Activated T-helper 2 cell treated with anti-CD3 and anti-CD28 coated beads, Interferon-gamma antibody, Interleukin-2, Interleukin-4, amounts not matched to agents 10 μg/mL and 5 μg/mL and 100 μg/mL, durations not matched to agents 14 hours and 24 hours and 36 hours (primary cell): ENCODE results near the gene KCNH2. TPM values are rescaled to one million over a fixed set of nuclear protein-coding genes. Genes with fewer than 3 reads are reported as not detected.
A peak's percentile ranks its signal among the peaks of the same experiment; 100 is the strongest.
"Not testable (repeated sequence)": the region's sequence is repeated elsewhere in the genome, so short reads cannot be mapped to it uniquely, and the experiment has no call there.

Source experiments
- DNase-seq: peaks from one replicate; pipeline ENCODE4 v3.0.0; 2021; ENCODE audit warnings: low spot score
- H3K27ac Mint-ChIP-seq: one replicate; pipeline ENCODE4 v1.8.0; 2021; ENCODE audit warnings: mixed read lengths
- H3K27me3 Mint-ChIP-seq: one replicate; pipeline ENCODE4 v1.8.0; 2021; ENCODE audit warnings: low read depth, mixed read lengths
- H3K36me3 Mint-ChIP-seq: one replicate; pipeline ENCODE4 v1.8.0; 2021; ENCODE audit warnings: low read depth, mixed read lengths
- H3K4me1 Mint-ChIP-seq: one replicate; pipeline ENCODE4 v1.8.0; 2021; ENCODE audit warnings: low read depth, mixed read lengths
- H3K4me3 Mint-ChIP-seq: one replicate; pipeline ENCODE4 v1.8.0; 2021; ENCODE audit warnings: low read depth, mild to moderate bottlenecking, moderate library complexity, mixed read lengths
- H3K9me3 Mint-ChIP-seq: one replicate; pipeline ENCODE4 v1.8.0; 2021; ENCODE audit warnings: mixed read lengths
- intact Hi-C: fragments of 100-400 bp; cut with micrococcal nuclease; formaldehyde crosslinking; loops from one replicate; pipeline ENCODE4 v1.15.1; 2023
- total RNA-seq: library from RNA; stranded (reverse); gene quantifications from 2 replicates; pipeline ENCODE4 v1.2.3, GENCODE V29; 2022

Gene KCNH2
- total RNA-seq, 1 donor from 2014 or later = 0.41 TPM

- H3K9me3 Mint-ChIP-seq, DNase-seq, H3K36me3 Mint-ChIP-seq, H3K27ac Mint-ChIP-seq, H3K4me3 Mint-ChIP-seq, H3K4me1 Mint-ChIP-seq, intact Hi-C loops: not testable (repeated sequence)
- H3K27me3 Mint-ChIP-seq = peaks cover 22% of the 10 kb centered on the region
Observed at GRCh38 chr7:150910305-150910995, 67.7 kb downstream of the KCNH2 start.

GRCh38 chr7:150909200-150909995, 68.7 kb downstream of the KCNH2 start:
- Mint-ChIP-seq H3K27ac (no peak overlapping the region), H3K4me3 (no peak overlapping the region)

DNA sequence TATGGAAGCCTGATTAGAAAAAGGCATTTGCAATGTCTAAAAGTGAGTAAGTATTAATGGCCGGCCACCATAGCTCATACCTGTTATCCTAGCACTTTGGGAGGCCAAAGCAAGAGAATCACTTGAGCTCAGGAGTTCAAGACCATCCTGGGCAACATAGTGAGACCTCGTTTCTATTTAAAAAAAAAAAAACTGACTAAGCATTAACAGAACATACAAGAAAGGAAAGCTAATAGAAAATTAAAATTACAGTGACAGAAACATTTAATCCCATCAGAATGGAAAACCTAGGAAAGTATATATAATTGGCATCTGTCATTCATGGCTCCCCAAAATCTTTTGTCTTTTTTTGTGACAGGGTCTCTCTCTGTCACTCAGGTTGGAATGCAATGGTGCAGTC, 69.9 kb downstream of the KCNH2 start:
- H3K27me3 Mint-ChIP-seq = peaks cover 38% of the 10 kb centered on the region
- H3K4me1 Mint-ChIP-seq = peaks cover 6% of the 10 kb centered on the region
- no peak overlapping the region for H3K4me3 Mint-ChIP-seq
- no peak overlapping the region for H3K27ac Mint-ChIP-seq
- intact Hi-C loops = no loop called here
- DNase-seq = no peak
- no peaks in the 10 kb centered on the region for H3K36me3 Mint-ChIP-seq
- no peaks in the 10 kb centered on the region for H3K9me3 Mint-ChIP-seq

More at GRCh38 chr7:150909200-150909995, 68.7 kb downstream of the KCNH2 start:
- intact Hi-C loops = no loop called here
- DNase-seq = no peak
- H3K9me3 Mint-ChIP-seq = no peaks in the 10 kb centered on the region
- peaks cover 6% of the 10 kb centered on the region for H3K4me1 Mint-ChIP-seq
- no peaks in the 10 kb centered on the region for H3K36me3 Mint-ChIP-seq
- H3K27me3 Mint-ChIP-seq = peaks cover 27% of the 10 kb centered on the region

DNA sequence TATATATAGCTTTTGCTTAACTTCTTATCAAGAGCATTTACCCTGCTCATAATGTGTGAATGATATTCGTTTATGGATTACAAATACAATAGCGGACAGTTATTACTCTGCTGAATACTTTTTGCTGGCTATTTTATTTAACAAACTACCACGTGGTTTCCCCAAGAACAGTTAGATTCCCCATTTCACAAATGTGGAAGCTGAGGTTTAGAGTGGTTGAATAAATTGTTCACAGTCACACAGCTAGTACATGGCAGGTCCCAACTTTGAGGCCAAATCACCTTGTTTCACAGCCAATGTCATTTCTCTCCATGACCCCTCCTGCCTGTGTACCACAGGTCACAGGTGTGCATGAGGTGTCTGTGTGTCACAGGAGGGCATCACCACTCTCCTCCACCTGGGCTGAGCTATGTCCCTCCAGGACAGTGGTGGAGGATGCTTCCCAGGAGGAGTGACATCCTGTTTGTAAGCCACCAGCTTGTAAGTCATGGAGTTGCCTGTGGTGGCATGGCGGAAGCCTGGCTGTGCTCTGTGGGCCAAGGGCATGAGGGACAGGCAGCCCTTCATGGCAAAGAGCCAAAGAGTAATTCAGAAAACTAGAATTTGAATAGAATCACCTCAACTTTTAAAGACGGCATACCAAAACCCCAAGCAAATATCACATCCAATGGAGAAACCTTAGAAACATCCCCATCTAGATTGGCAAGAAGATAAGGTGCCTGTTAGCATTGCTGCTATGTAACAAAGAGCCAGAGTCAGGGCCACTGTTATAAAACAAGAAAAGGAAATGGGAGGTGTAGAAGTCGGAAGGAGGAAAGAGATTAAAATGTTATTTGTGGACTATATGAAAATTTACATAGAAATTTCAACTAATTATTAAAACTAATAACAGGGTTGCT, 73.9 kb downstream of the KCNH2 start:
- Mint-ChIP-seq H3K27me3 (peaks cover 47% of the 10 kb centered on the region), H3K9me3 (no peaks in the 10 kb centered on the region), H3K4me3 (no peak overlapping the region), H3K36me3 (no peaks in the 10 kb centered on the region), H3K27ac (no peak overlapping the region), H3K4me1 (peaks cover 3% of the 10 kb centered on the region)
- intact Hi-C loops = no loop called here
- no peak for DNase-seq

- peaks cover under 1% of the 10 kb centered on the region for H3K4me1 Mint-ChIP-seq
- peaks cover 46% of the 10 kb centered on the region for H3K27me3 Mint-ChIP-seq
- H3K27ac Mint-ChIP-seq = no peak overlapping the region
- no peak overlapping the region for H3K4me3 Mint-ChIP-seq
- intact Hi-C loops = no loop called here
- no peaks in the 10 kb centered on the region for H3K9me3 Mint-ChIP-seq
- DNase-seq = no peak
- H3K36me3 Mint-ChIP-seq = no peaks in the 10 kb centered on the region
Observed at GRCh38 chr7:150903606-150904005, 74.5 kb downstream of the KCNH2 start.

DNA sequence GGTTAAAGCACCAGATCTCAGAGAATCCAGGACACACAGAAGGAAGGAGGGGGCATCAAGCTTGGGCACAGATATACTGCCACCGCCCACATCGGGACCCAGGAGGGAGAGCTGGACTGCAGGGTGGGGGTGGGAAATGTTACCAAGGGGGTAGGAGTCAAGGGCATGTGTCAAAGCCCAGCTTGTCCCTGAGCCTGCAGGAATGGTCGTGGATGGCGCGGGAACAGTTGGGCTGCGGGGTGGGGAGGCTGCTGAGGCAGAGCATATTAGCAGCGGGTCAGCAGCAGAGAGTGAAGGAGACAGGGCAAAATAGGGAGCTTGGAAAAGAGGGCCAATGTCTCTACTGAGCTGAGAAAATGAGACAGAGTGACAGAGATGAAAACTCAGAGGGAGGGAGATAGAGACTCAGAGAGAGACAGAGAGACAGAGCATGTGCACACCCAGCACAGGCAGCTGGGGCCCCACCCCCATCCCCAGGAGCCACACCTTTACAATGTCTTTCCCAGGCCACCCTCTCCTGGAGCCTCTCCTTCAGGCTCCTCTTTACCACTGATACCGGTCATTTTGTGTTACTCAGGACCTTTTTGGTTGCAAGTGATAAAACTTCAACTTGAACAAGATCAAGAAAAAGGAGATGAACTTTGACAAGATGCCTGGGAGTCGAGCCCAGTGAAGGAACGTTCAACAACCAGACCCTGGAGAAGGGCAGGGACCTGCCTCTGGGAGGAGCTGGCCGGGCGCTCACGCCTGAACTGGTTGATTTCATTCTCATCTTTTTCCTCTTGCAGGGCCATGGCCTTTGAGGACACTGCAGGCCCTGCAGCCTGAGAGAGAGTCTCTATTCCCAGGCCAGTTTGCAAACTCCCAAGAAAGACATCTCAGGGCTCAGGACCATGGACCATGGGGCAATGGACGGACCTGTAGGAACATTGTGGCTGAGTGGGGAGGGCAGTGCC, 75.8 kb downstream of the KCNH2 start:
- Mint-ChIP-seq H3K36me3 (no peaks in the 10 kb centered on the region), H3K9me3 (no peaks in the 10 kb centered on the region), H3K27me3 (peaks cover 52% of the 10 kb centered on the region), H3K27ac (no peak overlapping the region), H3K4me3 (no peak overlapping the region), H3K4me1 (peaks cover 4% of the 10 kb centered on the region)
- intact Hi-C loops = no loop called here
- no peak for DNase-seq

DNA sequence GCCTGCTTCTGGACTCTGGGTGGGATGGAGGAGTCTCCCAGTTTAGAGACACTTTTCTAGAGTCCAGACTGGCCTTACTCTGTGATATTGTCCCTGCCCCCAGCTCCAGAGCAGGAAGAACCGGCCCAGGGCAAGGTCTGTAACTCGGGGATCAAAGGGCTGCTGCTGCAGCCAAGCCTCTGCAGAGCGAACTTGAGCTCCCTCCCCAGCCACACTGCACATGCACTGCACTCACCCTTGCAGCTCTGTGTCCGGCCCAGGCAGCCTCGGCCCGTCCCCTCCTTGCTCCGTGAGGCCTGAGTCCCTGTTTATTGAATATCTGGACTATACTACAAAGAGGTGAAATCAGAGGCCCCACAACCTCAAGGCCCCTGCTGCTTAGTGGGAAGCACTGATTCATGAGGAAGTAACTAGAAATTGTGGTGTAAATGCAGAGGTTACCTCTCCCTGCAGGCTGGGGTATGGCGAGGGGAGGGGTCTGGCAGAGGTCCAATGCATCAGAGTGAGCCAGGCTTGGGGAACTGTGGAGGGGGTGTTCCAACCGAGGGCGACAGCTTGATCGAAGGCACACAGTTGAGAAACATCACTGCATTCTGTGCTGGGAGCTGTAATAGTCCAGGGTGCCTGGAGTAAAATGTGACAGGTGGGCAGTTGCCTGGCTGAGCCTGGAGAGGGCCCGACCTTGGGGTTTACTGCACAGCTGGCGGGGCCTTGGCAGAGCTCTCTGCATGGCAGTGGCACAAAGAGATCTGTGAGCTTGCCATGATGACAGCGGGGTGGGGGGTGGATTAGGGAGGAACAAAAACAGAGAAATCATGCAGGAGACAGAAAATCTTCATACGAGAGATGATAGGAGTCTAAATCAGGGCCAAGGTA, 76.7 kb downstream of the KCNH2 start:
- Mint-ChIP-seq H3K27me3 (peaks cover 53% of the 10 kb centered on the region), H3K36me3 (no peaks in the 10 kb centered on the region), H3K27ac (no peak overlapping the region), H3K4me3 (no peak overlapping the region), H3K4me1 (peaks cover 4% of the 10 kb centered on the region), H3K9me3 (no peaks in the 10 kb centered on the region)
- no peak for DNase-seq
- intact Hi-C loops = no loop called here

DNA sequence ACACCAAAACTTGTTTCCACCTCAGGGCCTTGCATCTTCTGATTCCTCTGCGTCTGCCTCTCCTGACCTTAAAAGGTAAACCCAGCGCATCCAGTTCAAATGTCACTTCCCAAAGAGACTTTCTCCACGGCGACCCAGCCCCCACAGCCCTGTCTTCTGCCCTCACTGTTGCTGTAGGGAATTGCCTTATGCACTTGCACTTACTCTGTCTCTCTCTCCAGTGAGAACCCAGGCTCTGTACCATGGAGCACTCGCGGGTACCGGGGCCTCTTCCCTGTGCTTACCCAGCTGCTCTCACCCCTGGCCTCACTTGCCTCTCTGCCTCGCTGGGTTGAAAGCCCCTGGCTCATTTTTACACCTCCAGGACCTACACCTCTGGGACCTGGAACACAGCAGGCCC, 77.4 kb downstream of the KCNH2 start:
- Mint-ChIP-seq H3K27ac (no peak overlapping the region), H3K9me3 (no peaks in the 10 kb centered on the region), H3K4me1 (peaks cover 4% of the 10 kb centered on the region), H3K4me3 (no peak overlapping the region), H3K27me3 (peaks cover 55% of the 10 kb centered on the region), H3K36me3 (no peaks in the 10 kb centered on the region)
- DNase-seq = no peak
- intact Hi-C loops = no loop called here

DNA sequence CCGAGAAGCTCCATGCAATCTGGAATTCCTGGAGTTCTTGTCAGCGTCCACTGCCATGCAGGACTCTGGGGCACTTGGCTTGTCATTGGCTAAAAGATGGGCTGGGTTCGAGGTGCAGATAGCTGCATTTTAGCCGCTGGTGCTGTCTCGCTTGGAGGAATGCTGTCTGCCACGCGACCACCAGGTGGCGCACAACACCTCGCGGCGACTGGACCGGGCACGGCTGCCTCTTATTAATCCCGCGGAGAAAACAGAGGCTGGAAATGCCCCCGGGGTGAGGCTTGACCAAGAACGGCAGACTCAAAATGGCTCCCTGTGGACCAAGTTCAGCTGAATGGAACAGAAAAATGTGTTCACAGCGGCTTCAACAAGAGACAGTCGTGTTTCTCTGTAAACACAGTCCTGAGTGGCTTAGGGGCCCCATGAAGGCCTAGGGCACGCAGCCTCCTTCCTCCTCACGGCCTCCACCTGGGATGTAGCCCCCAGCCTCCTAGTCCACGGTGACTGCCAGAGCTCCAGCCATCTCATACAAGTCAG, 79.6 kb downstream of the KCNH2 start:
- Mint-ChIP-seq H3K9me3 (peaks cover 6% of the 10 kb centered on the region), H3K4me3 (no peak overlapping the region)
- DNase-seq = peak; percentile 61

GRCh38 chr7:150897502-150898474, 80.3 kb downstream of the KCNH2 start:
- H3K36me3 Mint-ChIP-seq = no peaks in the 10 kb centered on the region
- peaks cover 45% of the 10 kb centered on the region for H3K27me3 Mint-ChIP-seq
- H3K9me3 Mint-ChIP-seq = peaks cover 6% of the 10 kb centered on the region
- intact Hi-C loops = loop anchor here (1.0 to 5.0 kb wide), 2 partner anchors 91 to 215 kb away; no protein-coding TSS in a partner anchor
- H3K27ac Mint-ChIP-seq = no peak overlapping the region
- no peak overlapping the region for H3K4me3 Mint-ChIP-seq
- H3K4me1 Mint-ChIP-seq = peaks cover 4% of the 10 kb centered on the region
- DNase-seq = no peak

More for the DNA sequence above, 79.6 kb downstream of the KCNH2 start:
- Mint-ChIP-seq H3K27ac (no peak overlapping the region), H3K27me3 (peaks cover 45% of the 10 kb centered on the region), H3K36me3 (no peaks in the 10 kb centered on the region), H3K4me1 (peaks cover 4% of the 10 kb centered on the region)
- intact Hi-C loops = loop anchor here (1.0 to 5.0 kb wide), 2 partner anchors 90 to 214 kb away; no protein-coding TSS in a partner anchor
